ENCODE data around the gene RAB4A.

The RAB4A gene

GRCh38 chr1:229268505-229268904 is 2.4 kb upstream of the RAB4A start:
- H3K36me3 ChIP-seq (ENCODE audit: low read depth): no peaks in the 10 kb centered on the region
- H3K27ac ChIP-seq (ENCODE audit: poor library complexity, severe bottlenecking): peak overlapping the region; percentile 80
- DNase-seq (ENCODE audit: low spot score): no peak
- no peaks in the 10 kb centered on the region for H3K27me3 ChIP-seq (ENCODE audit: insufficient read depth, poor library complexity, severe bottlenecking)
- peak; percentile 62 for ATAC-seq (ENCODE audit: low read depth)
- no peaks in the 10 kb centered on the region for H3K9me3 ChIP-seq (ENCODE audit: severe bottlenecking)
- no peak overlapping the region for H3K4me3 ChIP-seq (ENCODE audit: severe bottlenecking)
- no peak for TF ChIP-seq CTCF (IDR thresholded peaks at IDR 0.05; ENCODE audit: poor library complexity, severe bottlenecking)
- H3K4me1 ChIP-seq (ENCODE audit: insufficient read depth, poor library complexity, severe bottlenecking): peaks cover 14% of the 10 kb centered on the region

GRCh38 chr1:229271448-229272159 is 693 bp downstream of the RAB4A start:
- no peak for DNase-seq (ENCODE audit: low spot score)
- Histone ChIP-seq H3K4me3 (ENCODE audit: severe bottlenecking) (peak overlapping the region; percentile 76), H3K27ac (ENCODE audit: poor library complexity, severe bottlenecking) (peak overlapping the region; percentile 80), H3K4me1 (ENCODE audit: insufficient read depth, poor library complexity, severe bottlenecking) (peaks cover 14% of the 10 kb centered on the region), H3K27me3 (ENCODE audit: insufficient read depth, poor library complexity, severe bottlenecking) (no peaks in the 10 kb centered on the region), H3K9me3 (ENCODE audit: severe bottlenecking) (no peaks in the 10 kb centered on the region), H3K36me3 (ENCODE audit: low read depth) (no peaks in the 10 kb centered on the region)
- no peak for TF ChIP-seq CTCF (IDR thresholded peaks at IDR 0.05; ENCODE audit: poor library complexity, severe bottlenecking)
- ATAC-seq (ENCODE audit: low read depth): peak; percentile 29; the same call in 1 of the 3 replicates

GRCh38 chr1:229272164-229273158 is 1.6 kb downstream of the RAB4A start:
- H3K27me3 ChIP-seq (ENCODE audit: insufficient read depth, poor library complexity, severe bottlenecking): no peaks in the 10 kb centered on the region
- H3K36me3 ChIP-seq (ENCODE audit: low read depth): no peaks in the 10 kb centered on the region
- no peak for TF ChIP-seq CTCF (IDR thresholded peaks at IDR 0.05; ENCODE audit: poor library complexity, severe bottlenecking)
- no peak for DNase-seq (ENCODE audit: low spot score)
- ATAC-seq (ENCODE audit: low read depth): no peak
- H3K27ac ChIP-seq (ENCODE audit: poor library complexity, severe bottlenecking): peak overlapping the region; percentile 80
- H3K9me3 ChIP-seq (ENCODE audit: severe bottlenecking): no peaks in the 10 kb centered on the region
- H3K4me1 ChIP-seq (ENCODE audit: insufficient read depth, poor library complexity, severe bottlenecking): peaks cover 14% of the 10 kb centered on the region
- H3K4me3 ChIP-seq (ENCODE audit: severe bottlenecking): peak overlapping the region; percentile 76

- H3K4me1 ChIP-seq (ENCODE audit: insufficient read depth, poor library complexity, severe bottlenecking): peaks cover 9% of the 10 kb centered on the region
- TF ChIP-seq CTCF (IDR thresholded peaks at IDR 0.05; ENCODE audit: poor library complexity, severe bottlenecking): no peak
- no peak overlapping the region for H3K27ac ChIP-seq (ENCODE audit: poor library complexity, severe bottlenecking)
- H3K36me3 ChIP-seq (ENCODE audit: low read depth): no peaks in the 10 kb centered on the region
- ATAC-seq (ENCODE audit: low read depth) (no peak), DNase-seq (ENCODE audit: low spot score) (no peak)
- no peak overlapping the region for H3K4me3 ChIP-seq (ENCODE audit: severe bottlenecking)
- no peaks in the 10 kb centered on the region for H3K9me3 ChIP-seq (ENCODE audit: severe bottlenecking)
- no peaks in the 10 kb centered on the region for H3K27me3 ChIP-seq (ENCODE audit: insufficient read depth, poor library complexity, severe bottlenecking)
Observed at GRCh38 chr1:229273507-229274232, 2.8 kb downstream of the RAB4A start.
